GM10248 (cell line): ENCODE measurements around the gene CD47.

ENCODE experiments used
- CTCF ChIA-PET: fragments of 300-600 bp; sonication (Branson Sonifier 250); formaldehyde crosslinking; extraction: SDS; loops from one replicate; lab custom pipeline; 2021; ENCODE audit warnings: antibody characterized with exemption; lab: Yijun Ruan, JAX
- POLR2A ChIA-PET: fragments of 350-650 bp; sonication (Branson Sonifier 250); formaldehyde crosslinking; extraction: SDS; loops from one replicate; lab custom pipeline; 2020; ENCODE audit warnings: antibody characterized with exemption; lab: Yijun Ruan, JAX
- DNase-seq: peaks from one replicate; pipeline ENCODE4 v3.0.0; 2012; ENCODE audit errors: extremely low spot score
- CTCF ChIP-seq: IDR thresholded peaks from 2 replicates; pipeline ENCODE4 v1.5.1; 2012; ENCODE audit warnings: mild to moderate bottlenecking, low read depth; ENCODE audit errors: extremely low read depth, missing control alignments, control extremely low read depth

The CD47 gene

GRCh38 chr3:108119398-108120104, 28.7 kb upstream of the CD47 start:
- ChIA-PET CTCF (no interaction called here), POLR2A (no interaction called here)
- DNase-seq: no peak
- TF ChIP-seq CTCF: no peak

- no peak for DNase-seq
- CTCF ChIA-PET: interaction anchor here (0.7 to 1.6 kb wide), 4 partner anchors 9 to 23 kb away, joined by 3 to 7 read pairs (median 4); no protein-coding TSS in a partner anchor
- TF ChIP-seq CTCF: no peak
- POLR2A ChIA-PET: no interaction called here
Measured at GRCh38 chr3:108118038-108118768, 27.4 kb upstream of the CD47 start.

GRCh38 chr3:108117241-108117775, 26.5 kb upstream of the CD47 start:
- ChIA-PET POLR2A (no interaction called here), CTCF (interaction anchor here (1.3 to 1.6 kb wide), 3 partner anchors 9 to 22 kb away, joined by 3 to 7 read pairs (median 5); no protein-coding TSS in a partner anchor)
- no peak for TF ChIP-seq CTCF
- no peak for DNase-seq

- ChIA-PET CTCF (interaction anchor here (0.7 to 2.9 kb wide), 3 partner anchors 9 to 16 kb away, joined by 3 to 11 read pairs (median 3); no protein-coding TSS in a partner anchor), POLR2A (interaction anchor here (1.3 kb wide), 1 partner anchor 10 kb away, joined by 3 read pairs; no protein-coding TSS in a partner anchor)
- DNase-seq: no peak
- no peak for TF ChIP-seq CTCF
Measured at GRCh38 chr3:108114423-108115065, 23.7 kb upstream of the CD47 start.

GRCh38 chr3:108113975-108114374, 23.1 kb upstream of the CD47 start:
- ChIA-PET POLR2A (no interaction called here), CTCF (interaction anchor here (1.0 to 2.9 kb wide), 2 partner anchors 8 kb away, joined by 3 to 11 read pairs; no protein-coding TSS in a partner anchor)
- no peak for TF ChIP-seq CTCF
- DNase-seq: no peak

- ChIA-PET POLR2A (no interaction called here), CTCF (interaction anchor here (1.1 kb wide), 1 partner anchor 11 kb away, joined by 4 read pairs; no protein-coding TSS in a partner anchor)
- DNase-seq: no peak
- TF ChIP-seq CTCF: no peak
Measured at GRCh38 chr3:108110934-108111333, 20.1 kb upstream of the CD47 start.
